AG04449 (cell line): ENCODE data around the gene RPH3AL.

ENCODE experiments used
- CTCF ChIA-PET: fragments of 350-600 bp; formaldehyde crosslinking; extraction: SDS; loops from one replicate; lab custom pipeline; 2021; ENCODE audit warnings: antibody characterized with exemption; lab: Yijun Ruan, JAX
- POLR2A ChIA-PET: fragments of 400-600, 350-600 bp; formaldehyde crosslinking; extraction: SDS; loops from one replicate; lab custom pipeline; 2020; ENCODE audit warnings: antibody characterized with exemption, inconsistent platforms; lab: Yijun Ruan, JAX
- DNase-seq: peaks from one replicate; pipeline ENCODE4 v3.0.0-alpha.2; 2010; ENCODE audit warnings: low read depth, low spot score
- H3K4me3 ChIP-seq: 2 replicates; pipeline ENCODE4 v1.5.1; 2011; ENCODE audit warnings: low read depth, mild to moderate bottlenecking, control low read depth, low read length
- TF ChIP-seq, protein P1 (sequence below): IDR thresholded peaks from one replicate; pipeline ENCODE4 v1.5.1; 2011; ENCODE audit warnings: mild to moderate bottlenecking, moderate library complexity, low read length, control low read depth, inconsistent platforms; ENCODE audit not compliant: insufficient read depth; ENCODE audit errors: missing control alignments

Gene RPH3AL

DNA sequence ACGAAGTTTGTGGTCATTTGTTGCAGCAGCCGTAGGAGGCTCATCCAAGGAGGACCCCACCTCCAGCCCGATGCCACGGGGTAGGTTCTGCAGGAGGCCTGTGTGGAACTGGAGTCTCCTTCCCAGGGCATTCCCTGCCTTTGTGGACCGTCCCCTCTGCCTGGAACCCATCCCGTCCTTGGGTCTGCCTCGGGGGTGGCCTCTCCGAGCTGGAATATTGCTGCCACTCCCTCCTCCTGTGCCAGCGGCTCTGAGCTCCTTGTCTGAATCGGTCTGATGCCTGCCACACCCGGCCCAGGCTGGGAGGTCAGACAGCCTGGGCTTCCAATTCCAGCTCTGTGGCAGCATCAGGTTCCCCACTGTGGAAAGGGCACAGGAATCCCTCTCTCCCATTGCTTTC lies 189.9 kb downstream of the RPH3AL start:
- no peak overlapping the region for H3K4me3 ChIP-seq
- TF ChIP-seq, protein P1, sequence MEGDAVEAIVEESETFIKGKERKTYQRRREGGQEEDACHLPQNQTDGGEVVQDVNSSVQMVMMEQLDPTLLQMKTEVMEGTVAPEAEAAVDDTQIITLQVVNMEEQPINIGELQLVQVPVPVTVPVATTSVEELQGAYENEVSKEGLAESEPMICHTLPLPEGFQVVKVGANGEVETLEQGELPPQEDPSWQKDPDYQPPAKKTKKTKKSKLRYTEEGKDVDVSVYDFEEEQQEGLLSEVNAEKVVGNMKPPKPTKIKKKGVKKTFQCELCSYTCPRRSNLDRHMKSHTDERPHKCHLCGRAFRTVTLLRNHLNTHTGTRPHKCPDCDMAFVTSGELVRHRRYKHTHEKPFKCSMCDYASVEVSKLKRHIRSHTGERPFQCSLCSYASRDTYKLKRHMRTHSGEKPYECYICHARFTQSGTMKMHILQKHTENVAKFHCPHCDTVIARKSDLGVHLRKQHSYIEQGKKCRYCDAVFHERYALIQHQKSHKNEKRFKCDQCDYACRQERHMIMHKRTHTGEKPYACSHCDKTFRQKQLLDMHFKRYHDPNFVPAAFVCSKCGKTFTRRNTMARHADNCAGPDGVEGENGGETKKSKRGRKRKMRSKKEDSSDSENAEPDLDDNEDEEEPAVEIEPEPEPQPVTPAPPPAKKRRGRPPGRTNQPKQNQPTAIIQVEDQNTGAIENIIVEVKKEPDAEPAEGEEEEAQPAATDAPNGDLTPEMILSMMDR: no peak
- DNase-seq: no peak
- CTCF ChIA-PET: interaction anchor here (1.1 to 3.3 kb wide), 5 partner anchors 9 to 538 kb away, joined by 3 to 16 read pairs (median 4); no protein-coding TSS in a partner anchor
- POLR2A ChIA-PET: no interaction called here
